H1 (cell line): Measurements from ENCODE around the gene XPNPEP1. TPM values are rescaled to one million over a fixed set of nuclear protein-coding genes. Genes with fewer than 3 reads are reported as not detected.

Experiments
- CTCF ChIA-PET: fragments of 300-600 bp; sonication (Branson Sonifier 250); formaldehyde crosslinking; loops from one replicate; lab custom pipeline; 2021; ENCODE audit not compliant: partially characterized antibody; lab: Charles Lee
- POLR2A ChIA-PET: fragments of 300-600 bp; sonication (Branson Sonifier 250); formaldehyde crosslinking; loops from one replicate; lab custom pipeline; 2021; ENCODE audit warnings: inconsistent platforms; ENCODE audit not compliant: partially characterized antibody; lab: Charles Lee
- DNase-seq, 2 experiments: peaks; one replicate each; pipeline versions ENCODE4 v3.0.0 to v3.0.0-alpha.2; 2010 to 2022; ENCODE audit warnings: low spot score in 2 of 2, low read depth in 1 of 2, mixed read lengths in 1 of 2
- FAIRE-seq: peaks from 2 replicates; lab custom pipeline; 2011; peaks lifted over from hg19 to GRCh38; lab: Jason Lieb, UNC
- H2AFZ ChIP-seq: 2 replicates; pipeline ENCODE4 v1.8.1; 2012; ENCODE audit warnings: low read length, inconsistent platforms
- H2AK5ac ChIP-seq: 2 replicates; pipeline ENCODE4 v1.6.1; 2013; ENCODE audit warnings: low read depth, low read length
- H2BK120ac ChIP-seq: replicated peaks from 2 replicates; pipeline ENCODE3; 2013; ENCODE audit warnings: low read depth, low read length, inconsistent platforms
- H2BK12ac ChIP-seq: 2 replicates; pipeline ENCODE4 v1.6.1; 2013; ENCODE audit warnings: low read depth, low read length
- H2BK15ac ChIP-seq: 2 replicates; pipeline ENCODE4 v1.6.1; 2013; ENCODE audit warnings: low read length
- H2BK20ac ChIP-seq: 2 replicates; pipeline ENCODE4 v1.6.1; 2013; ENCODE audit warnings: low read length
- H2BK5ac ChIP-seq: 2 replicates; pipeline ENCODE4 v1.6.1; 2013; ENCODE audit warnings: low read depth, low read length
- H3K14ac ChIP-seq: 2 replicates; pipeline ENCODE4 v1.6.1; 2013; ENCODE audit warnings: inconsistent platforms; ENCODE audit not compliant: insufficient read length
- H3K18ac ChIP-seq: 2 replicates; pipeline ENCODE4 v1.6.1; 2013; ENCODE audit warnings: low read length; ENCODE audit errors: extremely low read depth
- H3K23ac ChIP-seq: 2 replicates; pipeline ENCODE4 v1.6.1; 2013; ENCODE audit warnings: inconsistent platforms; ENCODE audit not compliant: insufficient read length
- H3K23me2 ChIP-seq: 2 replicates; pipeline ENCODE4 v1.6.1; 2013; ENCODE audit warnings: low read depth, low read length
- H3K27ac ChIP-seq: 2 replicates; pipeline ENCODE4 v1.6.1; 2011; ENCODE audit warnings: low read depth, low read length, inconsistent platforms
- H3K27me3 ChIP-seq, 4 experiments: replicated peaks in 1 of 4; 1 replicate in 1 of 4; 2 replicates in 3 of 4; pipeline versions ENCODE4 v1.6.1 to v1.8.1; 2011 to 2013; ENCODE audit warnings: low read length in 3 of 4, mild to moderate bottlenecking in 3 of 4, inconsistent platforms in 2 of 4, mixed read lengths in 2 of 4, moderate library complexity in 1 of 4; ENCODE audit not compliant: control insufficient read depth in 3 of 4, insufficient read depth in 3 of 4; ENCODE audit errors: extremely low read depth in 1 of 4
- H3K36me3 ChIP-seq, 4 experiments: 2 replicates each; pipeline versions ENCODE4 v1.6.1 to v1.8.1; 2011 to 2013; ENCODE audit warnings: mild to moderate bottlenecking in 4 of 4, low read length in 3 of 4, moderate library complexity in 2 of 4, control low read depth in 1 of 4, inconsistent platforms in 1 of 4; ENCODE audit not compliant: insufficient read depth in 4 of 4, control insufficient read depth in 2 of 4
- H3K4ac ChIP-seq: replicated peaks from 2 replicates; pipeline ENCODE3; 2013; ENCODE audit warnings: low read length, low read depth, mixed read lengths, inconsistent platforms; ENCODE audit not compliant: insufficient read length
- H3K4me1 ChIP-seq, 4 experiments: replicated peaks in 1 of 4; 1 replicate in 1 of 4; 2 replicates in 3 of 4; pipeline versions ENCODE4 v1.6.1 to v1.8.1; 2011 to 2013; ENCODE audit warnings: low read length in 3 of 4, inconsistent platforms in 2 of 4, mixed read lengths in 1 of 4; ENCODE audit not compliant: insufficient read depth in 4 of 4, control insufficient read depth in 3 of 4
- H3K4me2 ChIP-seq, 2 experiments: 2 replicates each; pipeline versions ENCODE4 v1.6.1 to v1.8.1; 2011 to 2013; ENCODE audit warnings: low read depth in 2 of 2, low read length in 2 of 2, control low read depth in 1 of 2, inconsistent platforms in 1 of 2, mild to moderate bottlenecking in 1 of 2; ENCODE audit not compliant: insufficient read depth in 1 of 2
- H3K4me3 ChIP-seq, 4 experiments: fragments of 200-600, 300-600 bp in 1 of 4; sonication (generic), shearing (Covaris generic), sonication (Bioruptor Twin) in 1 of 4; 2 replicates each; pipeline versions ENCODE4 v1.5.1 to v1.8.1; 2011 to 2016; ENCODE audit warnings: low read length in 4 of 4, low read depth in 3 of 4, control low read depth in 2 of 4, inconsistent platforms in 2 of 4, mild to moderate bottlenecking in 2 of 4, mixed read lengths in 1 of 4, moderate library complexity in 1 of 4; ENCODE audit not compliant: insufficient read depth in 2 of 4; ENCODE audit errors: extremely low read depth in 1 of 4
- H3K56ac ChIP-seq: replicated peaks from 2 replicates; pipeline ENCODE3; 2013; ENCODE audit warnings: low read depth, mild to moderate bottlenecking, mixed read lengths, low read length, inconsistent platforms; ENCODE audit not compliant: insufficient read length
- H3K79me1 ChIP-seq: 2 replicates; pipeline ENCODE4 v1.6.1; 2013; ENCODE audit warnings: low read depth, low read length, control low read depth
- H3K79me2 ChIP-seq, 2 experiments: 2 replicates each; pipeline versions ENCODE4 v1.6.1 to v1.8.1; 2012 to 2013; ENCODE audit warnings: low read length in 2 of 2, mild to moderate bottlenecking in 2 of 2, inconsistent platforms in 1 of 2; ENCODE audit not compliant: insufficient read depth in 2 of 2, control insufficient read depth in 1 of 2
- H3K9ac ChIP-seq, 4 experiments: replicated peaks in 1 of 4; 1 replicate in 1 of 4; 2 replicates in 3 of 4; pipeline versions ENCODE4 v1.6.1 to v1.8.1; 2011 to 2013; ENCODE audit warnings: low read depth in 3 of 4, low read length in 3 of 4, control low read depth in 2 of 4, mild to moderate bottlenecking in 2 of 4, moderate library complexity in 2 of 4, inconsistent platforms in 1 of 4; ENCODE audit errors: extremely low read depth in 1 of 4
- H3K9me3 ChIP-seq, 2 experiments: 2 replicates each; pipeline versions ENCODE4 v1.6.1 to v1.8.1; 2012 to 2013; ENCODE audit warnings: mild to moderate bottlenecking in 2 of 2, moderate library complexity in 2 of 2, control low read depth in 1 of 2, inconsistent platforms in 1 of 2, low read depth in 1 of 2, low read length in 1 of 2, mixed read lengths in 1 of 2; ENCODE audit not compliant: insufficient read depth in 2 of 2
- H4K20me1 ChIP-seq, 2 experiments: replicated peaks in 1 of 2; 2 replicates each; pipeline versions ENCODE3 to v1.8.1; 2011 to 2013; ENCODE audit warnings: inconsistent platforms in 2 of 2, low read length in 2 of 2, mild to moderate bottlenecking in 1 of 2; ENCODE audit not compliant: insufficient read depth in 2 of 2, control insufficient read depth in 1 of 2
- H4K5ac ChIP-seq: 2 replicates; pipeline ENCODE4 v1.6.1; 2013; ENCODE audit warnings: low read length, low read depth, mixed read lengths, inconsistent platforms; ENCODE audit not compliant: insufficient read length
- H4K8ac ChIP-seq: 2 replicates; pipeline ENCODE4 v1.8.0; 2013; ENCODE audit warnings: mild to moderate bottlenecking, moderate library complexity, low read length, inconsistent platforms; ENCODE audit not compliant: insufficient read depth; ENCODE audit errors: extremely low read depth
- H4K91ac ChIP-seq: replicated peaks from 2 replicates; pipeline ENCODE3; 2013; ENCODE audit warnings: low read length, mixed read lengths, inconsistent platforms; ENCODE audit not compliant: insufficient read length
- CBX5 ChIP-seq: fragments of 300-800, 300-1000 bp; sonication (generic); IDR thresholded peaks from 2 replicates; pipeline ENCODE4 v1.7.1; 2016; ENCODE audit warnings: antibody characterized with exemption, low read length, low read depth
- CHD2 ChIP-seq: IDR thresholded peaks from 2 replicates; pipeline ENCODE4 v1.6.1; 2012; ENCODE audit warnings: low read length, improper control_type of control experiment
- CREB1 ChIP-seq: IDR thresholded peaks from 2 replicates; pipeline ENCODE4 v1.6.1; 2012; ENCODE audit warnings: inconsistent platforms
- WGBS, 2 experiments: shearing (Covaris generic) in 1 of 2; methylation state at CpG; one replicate each; pipeline versions ENCODE4 v1.1.6 to v1.1.7; 2013 to 2015; ENCODE audit warnings: low lambda C conversion rate in 2 of 2, mixed read lengths in 2 of 2, inconsistent platforms in 1 of 2, low coverage in 1 of 2, missing lambda C conversion rate in 1 of 2; ENCODE audit not compliant: insufficient replicate concordance in 2 of 2, insufficient coverage in 1 of 2, insufficient read length in 1 of 2; ENCODE audit errors: extremely low coverage in 1 of 2, missing lambda C conversion rate in 1 of 2; 5-methylcytosine and 5-hydroxymethylcytosine counted together
- polyA plus RNA-seq, 7 experiments: library from polyadenylated mRNA; depleted of rRNA in 3 of 7; stranded (reverse) in 5 of 7; unstranded in 2 of 7; fragments of >200 nt in 5 of 7; fragments of 200-250 nt in 2 of 7; gene quantifications; 1 replicate in 5 of 7; 2 replicates in 1 of 7; 4 replicates in 1 of 7; pipeline versions ENCODE4 v1.2.1 to v1.2.3, GENCODE V29; 2011 to 2013; ENCODE audit warnings: missing spikeins in 2 of 7, mixed read lengths in 2 of 7
- total RNA-seq: library from RNA; stranded (reverse); fragmentation: NEBNext Ultra II Directional; extraction: Animal tissue kit (Norgen Biotek cat#: 25700); gene quantifications from 2 replicates; pipeline ENCODE4 v1.2.1, GENCODE V29; 2021

XPNPEP1 gene
- total and polyA plus RNA-seq, 2 of the 8 experiments (the other 6 are each of a cell fraction or from before 2014, with no cell fraction given) = 61.1 to 201 TPM

DNA sequence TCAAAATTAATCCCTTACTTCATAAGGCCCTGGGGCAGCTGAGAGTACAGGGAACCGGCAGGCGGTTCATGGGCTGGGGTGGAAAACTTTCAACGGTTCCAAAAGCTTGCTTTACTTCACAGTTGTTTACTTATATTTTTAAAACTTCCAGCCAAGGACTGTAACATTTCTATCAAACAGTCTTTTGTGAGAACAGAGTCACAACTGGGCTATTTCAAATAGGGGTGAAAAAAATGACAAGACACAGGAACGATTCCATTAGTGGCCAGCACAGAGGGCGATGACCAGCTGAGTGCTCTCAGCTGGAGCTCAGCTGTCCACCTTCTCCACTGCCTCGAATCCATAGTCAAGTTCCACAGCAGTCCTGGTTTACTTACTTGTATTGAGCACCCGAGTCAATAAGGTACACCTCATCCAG is 48.2 kb downstream of the XPNPEP1 start:
- H3K4me3 ChIP-seq = no peak overlapping the region
- H2BK12ac ChIP-seq = no peak overlapping the region
- no peak overlapping the region for H3K4ac ChIP-seq
- POLR2A ChIA-PET = no interaction called here
- H3K14ac ChIP-seq = no peak overlapping the region
- no peaks in the 10 kb centered on the region for H3K27me3 ChIP-seq
- H3K4me2 ChIP-seq = no peak overlapping the region
- H3K4me1 ChIP-seq = no peaks in the 10 kb centered on the region
- H2AFZ ChIP-seq = no peak overlapping the region
- H4K5ac ChIP-seq = no peak overlapping the region
- no peaks in the 10 kb centered on the region for H3K79me2 ChIP-seq
- H4K8ac ChIP-seq = no peak overlapping the region
- no peak overlapping the region for H3K27ac ChIP-seq
- H3K56ac ChIP-seq = no peak overlapping the region
- H4K20me1 ChIP-seq = no peaks in the 10 kb centered on the region
- no peak overlapping the region for H2BK120ac ChIP-seq
- H4K91ac ChIP-seq = no peak overlapping the region
- no peaks in the 10 kb centered on the region for H3K9me3 ChIP-seq
- CTCF ChIA-PET = interaction anchor here (0.9 to 2.1 kb wide), 3 partner anchors 9 to 103 kb away, joined by 3 to 7 read pairs (median 7); no protein-coding TSS in a partner anchor
- H3K9ac ChIP-seq = no peak overlapping the region
- 91% methylated on average over 7 of the region's 7 CpGs; no CpG with 5 or more reads in 1 of the 2 experiments for WGBS, 2 experiments
- H3K18ac ChIP-seq = no peak overlapping the region
- no peak overlapping the region for H3K23ac ChIP-seq
- H3K79me1 ChIP-seq = no peaks in the 10 kb centered on the region
- no peaks in the 10 kb centered on the region for H3K23me2 ChIP-seq
- no peak overlapping the region for H2BK5ac ChIP-seq
- no peak overlapping the region for H2AK5ac ChIP-seq
- H2BK20ac ChIP-seq = no peak overlapping the region
- no peak overlapping the region for H2BK15ac ChIP-seq
- TF ChIP-seq CBX5 (no peak), CHD2 (no peak), CREB1 (no peak)
- TF ChIP-seq, all 59 proteins: peak for 0
- H3K36me3 ChIP-seq = peaks cover 0 to 15% (median 9%) of the 10 kb centered on the region in 4 experiments; a peak in 4 of 8 replicates
- DNase-seq = no peak
- no peak for FAIRE-seq
